CD4-positive, alpha-beta T cell treated with Interleukin-2 at 100 ng/mL for 4 hours (primary cell): ENCODE data around the gene DNPH1.

ENCODE experiments used
- DNase-seq: peaks from one replicate; pipeline ENCODE4 v3.0.0-alpha.2; 2020; ENCODE audit warnings: low spot score

The DNPH1 gene

GRCh38 chr6:43243664-43244321 lies 14.5 kb upstream of the DNPH1 start:
- no peak for DNase-seq

- no peak for DNase-seq
Observed at GRCh38 chr6:43242908-43243663, 13.8 kb upstream of the DNPH1 start, which contains the start of gene TTBK1. TTBK1 (plus strand) TSS chr6:43243481; CDS start chr6:43246661, 3,180 bp downstream.

- DNase-seq, result no peak
Observed at GRCh38 chr6:43241446-43241845, 12.2 kb upstream of the DNPH1 start.

- no peak for DNase-seq
Observed at GRCh38 chr6:43240950-43241349, 11.7 kb upstream of the DNPH1 start.

GRCh38 chr6:43239054-43239453 lies 9.8 kb upstream of the DNPH1 start:
- DNase-seq, result no peak

- DNase-seq, result no peak
Observed at GRCh38 chr6:43235841-43236240, 6.6 kb upstream of the DNPH1 start.

- DNase-seq, result no peak
Observed at GRCh38 chr6:43231735-43232450, 2.6 kb upstream of the DNPH1 start.

- no peak for DNase-seq
Observed at GRCh38 chr6:43231053-43231452, 1.8 kb upstream of the DNPH1 start.

- no peak for DNase-seq
Observed at GRCh38 chr6:43229803-43230620, 731 bp upstream of the DNPH1 start.

GRCh38 chr6:43226192-43226851 lies 3.0 kb downstream of the DNPH1 start:
- no peak for DNase-seq

- no peak for DNase-seq
Observed at GRCh38 chr6:43223175-43223574, 6.1 kb downstream of the DNPH1 start.

- DNase-seq, result no peak
Observed at GRCh38 chr6:43222418-43223059, 6.7 kb downstream of the DNPH1 start.

- DNase-seq, result no peak
Observed at GRCh38 chr6:43221046-43221972, 8.0 kb downstream of the DNPH1 start.

- DNase-seq, result no peak
Observed at GRCh38 chr6:43220439-43220951, 8.8 kb downstream of the DNPH1 start.

GRCh38 chr6:43219814-43220213 lies 9.5 kb downstream of the DNPH1 start:
- DNase-seq, result no peak

GRCh38 chr6:43219119-43219518 lies 10.2 kb downstream of the DNPH1 start:
- DNase-seq, result no peak

GRCh38 chr6:43217351-43217750 lies 11.9 kb downstream of the DNPH1 start:
- no peak for DNase-seq

GRCh38 chr6:43216200-43216599 lies 13.1 kb downstream of the DNPH1 start:
- DNase-seq, result no peak

- no peak for DNase-seq
Observed at GRCh38 chr6:43215066-43215465, 14.2 kb downstream of the DNPH1 start.

- DNase-seq, result no peak
Observed at GRCh38 chr6:43213431-43213830, 15.8 kb downstream of the DNPH1 start.
